K562 (cell line): ENCODE data around the gene ZFP92. TPM values are rescaled to one million over a fixed set of nuclear protein-coding genes. Genes with fewer than 3 reads are reported as not detected.

ENCODE experiments used
- CBX5 ChIP-seq: IDR thresholded peaks from 2 replicates; pipeline ENCODE4 v1.6.1; 2014; ENCODE audit warnings: low read depth, borderline replicate concordance
- COPS2 ChIP-seq: fragments of 450-650 bp; conservative IDR thresholded peaks from 2 replicates; pipeline ENCODE4 v1.6.1; 2016; ENCODE audit warnings: mild to moderate bottlenecking, moderate library complexity
- EP300 ChIP-seq: IDR thresholded peaks from 2 replicates; pipeline ENCODE4 v1.6.1; 2012; ENCODE audit warnings: low read length, improper control_type of control experiment
- GTF2A2 ChIP-seq: IDR thresholded peaks from 2 replicates; pipeline ENCODE4 v1.6.1; 2016; ENCODE audit warnings: mild to moderate bottlenecking, missing genetic modification characterization, missing compliant biosample characterization
- JUND ChIP-seq, 2 experiments: IDR thresholded peaks; 2 replicates in 1 of 2; 3 replicates in 1 of 2; pipeline ENCODE4 v1.6.1; 2011; ENCODE audit warnings: borderline replicate concordance in 2 of 2, low read depth in 2 of 2, low read length in 2 of 2, improper control_type of control experiment in 1 of 2, missing biosample characterization in 1 of 2, missing genetic modification characterization in 1 of 2, missing genetic modification reagents in 1 of 2
- MEF2D ChIP-seq: conservative IDR thresholded peaks from 2 replicates; pipeline ENCODE4 v1.6.1; 2016; ENCODE audit warnings: low read depth, missing genetic modification characterization, missing compliant biosample characterization
- MYC ChIP-seq, 2 experiments: fragments of 250-450 bp in 1 of 2; sonication (Bioruptor Pico) in 1 of 2; IDR thresholded peaks; 2 replicates each; pipeline versions ENCODE4 v1.5.1 to v1.6.1; 2012 to 2021; ENCODE audit warnings: low read depth in 2 of 2, borderline replicate concordance in 1 of 2, improper control_type of control experiment in 1 of 2, low read length in 1 of 2, mild to moderate bottlenecking in 1 of 2, moderate library complexity in 1 of 2
- NFIC ChIP-seq: fragments of 450-650 bp; IDR thresholded peaks from 2 replicates; pipeline ENCODE4 v1.6.1; 2017; ENCODE audit warnings: mild to moderate bottlenecking, inconsistent platforms
- RBM22 ChIP-seq: fragments of 200-400 bp; formaldehyde crosslinking; IDR thresholded peaks from 2 replicates; pipeline ENCODE4 v1.6.1; 2018; ENCODE audit warnings: low read length, low read depth; ENCODE audit not compliant: poor library complexity, severe bottlenecking
- SAFB ChIP-seq: fragments of 200-400 bp; formaldehyde crosslinking; IDR thresholded peaks from 2 replicates; pipeline ENCODE4 v1.6.1; 2017; ENCODE audit warnings: low read depth, low read length, borderline replicate concordance
- ZEB2 ChIP-seq: fragments of 450-650 bp; IDR thresholded peaks from 2 replicates; pipeline ENCODE4 v1.6.1; 2016
- ZNF133 ChIP-seq: fragments of 250-450 bp; sonication (Bioruptor Pico); IDR thresholded peaks from 2 replicates; pipeline ENCODE4 v1.4.0; 2020; ENCODE audit warnings: mild to moderate bottlenecking
- ZNF175 ChIP-seq: fragments of 200-800 bp; sonication (Bioruptor generic); IDR thresholded peaks from 2 replicates; pipeline ENCODE4 v1.6.1; 2016; ENCODE audit warnings: low read depth, mild to moderate bottlenecking, missing genetic modification characterization, missing compliant biosample characterization
- ZNF778 ChIP-seq: fragments of 450-650 bp; formaldehyde crosslinking; IDR thresholded peaks from 2 replicates; pipeline ENCODE4 v1.4.0; 2020; ENCODE audit warnings: mild to moderate bottlenecking, moderate library complexity
- polyA plus RNA-seq, 8 experiments: library from polyadenylated mRNA; depleted of rRNA in 4 of 8; stranded (reverse) in 5 of 8; unstranded in 3 of 8; fragments of >200 nt; fragmentation: Nextera tagmentation in 2 of 8; fragmentation: Illumina TruSeq in 1 of 8; extraction: Ambion mirVana in 2 of 8; extraction: Trizol in 1 of 8; gene quantifications; 2 replicates each; pipeline versions ENCODE4 v1.2.1 to v1.2.3, GENCODE V29; 2011 to 2014; ENCODE audit warnings: inconsistent platforms in 1 of 8, missing spikeins in 1 of 8
- total RNA-seq, 7 experiments: library from RNA; depleted of rRNA in 6 of 7; stranded (reverse); fragments of >200 nt in 6 of 7; fragmentation: Illumina TruSeq in 2 of 7; extraction: Trizol in 2 of 7; gene quantifications; 2 replicates each; pipeline versions ENCODE4 v1.2.1 to v1.2.3, GENCODE V29; 2011 to 2021; ENCODE audit warnings: low replicate concordance in 1 of 7
- TF ChIP-seq, protein P1 (sequence below): fragments of 450-650 bp; IDR thresholded peaks from 2 replicates; pipeline ENCODE4 v1.6.1; 2017; ENCODE audit warnings: antibody characterized with exemption, mild to moderate bottlenecking
- TF ChIP-seq, protein P2 (sequence below): fragments of 200-800 bp; sonication (Bioruptor generic); IDR thresholded peaks from 2 replicates; pipeline ENCODE4 v1.6.1; 2017; ENCODE audit warnings: missing genetic modification characterization, missing compliant biosample characterization
- TF ChIP-seq, protein P3 (sequence below): fragments of 150-350 bp; IDR thresholded peaks from 2 replicates; pipeline ENCODE4 v1.6.1; 2014; ENCODE audit warnings: low read depth, mild to moderate bottlenecking, low read length, borderline replicate concordance

Gene ZFP92
- total and polyA plus RNA-seq, 9 of the 15 experiments (the other 6 are each of a cell fraction or from before 2014, with no cell fraction given) = 0.32 to 3.3 (median 1.8) TPM

- no peak for TF ChIP-seq RBM22
- TF ChIP-seq GTF2A2 (tag) = no peak
- no peak for TF ChIP-seq EP300
- no peak for TF ChIP-seq SAFB
- no peak for TF ChIP-seq MEF2D (tag)
- peak; percentile 47; the same call in 1 of the 2 replicates for TF ChIP-seq JUND (IDR thresholded peaks at IDR 0.05; ENCODE audit: borderline replicate concordance, low read depth, low read length)
- TF ChIP-seq JUND (tag; IDR thresholded peaks at IDR 0.05; ENCODE audit: borderline replicate concordance, low read depth, low read length) = no peak
- TF ChIP-seq, protein P1, sequence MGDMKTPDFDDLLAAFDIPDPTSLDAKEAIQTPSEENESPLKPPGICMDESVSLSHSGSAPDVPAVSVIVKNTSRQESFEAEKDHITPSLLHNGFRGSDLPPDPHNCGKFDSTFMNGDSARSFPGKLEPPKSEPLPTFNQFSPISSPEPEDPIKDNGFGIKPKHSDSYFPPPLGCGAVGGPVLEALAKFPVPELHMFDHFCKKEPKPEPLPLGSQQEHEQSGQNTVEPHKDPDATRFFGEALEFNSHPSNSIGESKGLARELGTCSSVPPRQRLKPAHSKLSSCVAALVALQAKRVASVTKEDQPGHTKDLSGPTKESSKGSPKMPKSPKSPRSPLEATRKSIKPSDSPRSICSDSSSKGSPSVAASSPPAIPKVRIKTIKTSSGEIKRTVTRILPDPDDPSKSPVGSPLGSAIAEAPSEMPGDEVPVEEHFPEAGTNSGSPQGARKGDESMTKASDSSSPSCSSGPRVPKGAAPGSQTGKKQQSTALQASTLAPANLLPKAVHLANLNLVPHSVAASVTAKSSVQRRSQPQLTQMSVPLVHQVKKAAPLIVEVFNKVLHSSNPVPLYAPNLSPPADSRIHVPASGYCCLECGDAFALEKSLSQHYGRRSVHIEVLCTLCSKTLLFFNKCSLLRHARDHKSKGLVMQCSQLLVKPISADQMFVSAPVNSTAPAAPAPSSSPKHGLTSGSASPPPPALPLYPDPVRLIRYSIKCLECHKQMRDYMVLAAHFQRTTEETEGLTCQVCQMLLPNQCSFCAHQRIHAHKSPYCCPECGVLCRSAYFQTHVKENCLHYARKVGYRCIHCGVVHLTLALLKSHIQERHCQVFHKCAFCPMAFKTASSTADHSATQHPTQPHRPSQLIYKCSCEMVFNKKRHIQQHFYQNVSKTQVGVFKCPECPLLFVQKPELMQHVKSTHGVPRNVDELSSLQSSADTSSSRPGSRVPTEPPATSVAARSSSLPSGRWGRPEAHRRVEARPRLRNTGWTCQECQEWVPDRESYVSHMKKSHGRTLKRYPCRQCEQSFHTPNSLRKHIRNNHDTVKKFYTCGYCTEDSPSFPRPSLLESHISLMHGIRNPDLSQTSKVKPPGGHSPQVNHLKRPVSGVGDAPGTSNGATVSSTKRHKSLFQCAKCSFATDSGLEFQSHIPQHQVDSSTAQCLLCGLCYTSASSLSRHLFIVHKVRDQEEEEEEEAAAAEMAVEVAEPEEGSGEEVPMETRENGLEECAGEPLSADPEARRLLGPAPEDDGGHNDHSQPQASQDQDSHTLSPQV = peak; percentile 56; the same call in 1 of the 2 replicates
- TF ChIP-seq ZEB2 = no peak
- TF ChIP-seq COPS2 = no peak
- peak; percentile 34 for TF ChIP-seq NFIC
- TF ChIP-seq, protein P2, sequence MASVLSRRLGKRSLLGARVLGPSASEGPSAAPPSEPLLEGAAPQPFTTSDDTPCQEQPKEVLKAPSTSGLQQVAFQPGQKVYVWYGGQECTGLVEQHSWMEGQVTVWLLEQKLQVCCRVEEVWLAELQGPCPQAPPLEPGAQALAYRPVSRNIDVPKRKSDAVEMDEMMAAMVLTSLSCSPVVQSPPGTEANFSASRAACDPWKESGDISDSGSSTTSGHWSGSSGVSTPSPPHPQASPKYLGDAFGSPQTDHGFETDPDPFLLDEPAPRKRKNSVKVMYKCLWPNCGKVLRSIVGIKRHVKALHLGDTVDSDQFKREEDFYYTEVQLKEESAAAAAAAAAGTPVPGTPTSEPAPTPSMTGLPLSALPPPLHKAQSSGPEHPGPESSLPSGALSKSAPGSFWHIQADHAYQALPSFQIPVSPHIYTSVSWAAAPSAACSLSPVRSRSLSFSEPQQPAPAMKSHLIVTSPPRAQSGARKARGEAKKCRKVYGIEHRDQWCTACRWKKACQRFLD (CRISPR knock-in tag) = no peak
- TF ChIP-seq, protein P3, sequence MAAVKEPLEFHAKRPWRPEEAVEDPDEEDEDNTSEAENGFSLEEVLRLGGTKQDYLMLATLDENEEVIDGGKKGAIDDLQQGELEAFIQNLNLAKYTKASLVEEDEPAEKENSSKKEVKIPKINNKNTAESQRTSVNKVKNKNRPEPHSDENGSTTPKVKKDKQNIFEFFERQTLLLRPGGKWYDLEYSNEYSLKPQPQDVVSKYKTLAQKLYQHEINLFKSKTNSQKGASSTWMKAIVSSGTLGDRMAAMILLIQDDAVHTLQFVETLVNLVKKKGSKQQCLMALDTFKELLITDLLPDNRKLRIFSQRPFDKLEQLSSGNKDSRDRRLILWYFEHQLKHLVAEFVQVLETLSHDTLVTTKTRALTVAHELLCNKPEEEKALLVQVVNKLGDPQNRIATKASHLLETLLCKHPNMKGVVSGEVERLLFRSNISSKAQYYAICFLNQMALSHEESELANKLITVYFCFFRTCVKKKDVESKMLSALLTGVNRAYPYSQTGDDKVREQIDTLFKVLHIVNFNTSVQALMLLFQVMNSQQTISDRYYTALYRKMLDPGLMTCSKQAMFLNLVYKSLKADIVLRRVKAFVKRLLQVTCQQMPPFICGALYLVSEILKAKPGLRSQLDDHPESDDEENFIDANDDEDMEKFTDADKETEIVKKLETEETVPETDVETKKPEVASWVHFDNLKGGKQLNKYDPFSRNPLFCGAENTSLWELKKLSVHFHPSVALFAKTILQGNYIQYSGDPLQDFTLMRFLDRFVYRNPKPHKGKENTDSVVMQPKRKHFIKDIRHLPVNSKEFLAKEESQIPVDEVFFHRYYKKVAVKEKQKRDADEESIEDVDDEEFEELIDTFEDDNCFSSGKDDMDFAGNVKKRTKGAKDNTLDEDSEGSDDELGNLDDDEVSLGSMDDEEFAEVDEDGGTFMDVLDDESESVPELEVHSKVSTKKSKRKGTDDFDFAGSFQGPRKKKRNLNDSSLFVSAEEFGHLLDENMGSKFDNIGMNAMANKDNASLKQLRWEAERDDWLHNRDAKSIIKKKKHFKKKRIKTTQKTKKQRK = no peak
- TF ChIP-seq CBX5 = no peak
- no peak for TF ChIP-seq ZNF175 (CRISPR knock-in tag)
- TF ChIP-seq MYC (IDR thresholded peaks at IDR 0.05; ENCODE audit: low read depth, low read length) = peak; percentile 53; the same call in 1 of the 2 replicates
- TF ChIP-seq MYC (CRISPR knock-in tag; IDR thresholded peaks at IDR 0.05; ENCODE audit: borderline replicate concordance, low read depth) = no peak
- TF ChIP-seq ZNF133 (CRISPR knock-in tag) = no peak
- TF ChIP-seq ZNF778 (CRISPR knock-in tag) = no peak
These were observed 10.8 kb upstream of the ZFP92 start (continued) for GRCh38 chrX:153400146-153401132.
